Endometrial microvascular endothelial cells (primary cell): ENCODE measurements around the gene MAPT. TPM values are rescaled to one million over a fixed set of nuclear protein-coding genes. Genes with fewer than 3 reads are reported as not detected.

Source experiments
- in situ Hi-C: cut with HindIII; loops from 2 replicates; pipeline ENCODE4 v1.10.0; 2017; ENCODE audit warnings: low sequenced_read_pairs, low pct_unique_long_range_greater_than_20kb; ENCODE audit errors: inconsistent ontology term
- total RNA-seq: library from RNA; depleted of rRNA; stranded (reverse); fragments of >200 nt; gene quantifications from one replicate; pipeline ENCODE4 v1.2.3, GENCODE V29; 2015; ENCODE audit errors: inconsistent ontology term

MAPT gene
- total RNA-seq, 1 donor from 2014 or later, result under 0.01 TPM

DNA sequence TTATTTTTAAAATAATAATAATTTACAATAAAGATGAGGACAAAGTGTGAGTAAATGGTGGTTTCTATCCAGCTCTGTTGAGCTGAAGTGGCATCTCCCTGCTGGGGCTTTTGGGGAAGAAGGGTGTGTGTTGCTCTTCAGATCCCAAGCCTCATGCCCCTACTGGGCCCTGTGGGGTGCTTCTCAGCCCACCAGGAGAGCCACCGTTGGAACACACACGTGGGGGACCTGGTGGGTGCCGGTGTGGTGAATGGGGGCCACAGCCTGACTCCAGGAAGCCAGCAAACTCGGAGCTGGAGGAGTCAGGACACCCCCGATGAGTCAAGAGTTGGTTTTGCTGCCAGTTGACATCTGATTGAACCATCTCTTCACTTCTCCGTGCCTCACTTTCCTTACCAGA is 66.9 kb downstream of the MAPT start:
- in situ Hi-C loops, result no loop called here

DNA sequence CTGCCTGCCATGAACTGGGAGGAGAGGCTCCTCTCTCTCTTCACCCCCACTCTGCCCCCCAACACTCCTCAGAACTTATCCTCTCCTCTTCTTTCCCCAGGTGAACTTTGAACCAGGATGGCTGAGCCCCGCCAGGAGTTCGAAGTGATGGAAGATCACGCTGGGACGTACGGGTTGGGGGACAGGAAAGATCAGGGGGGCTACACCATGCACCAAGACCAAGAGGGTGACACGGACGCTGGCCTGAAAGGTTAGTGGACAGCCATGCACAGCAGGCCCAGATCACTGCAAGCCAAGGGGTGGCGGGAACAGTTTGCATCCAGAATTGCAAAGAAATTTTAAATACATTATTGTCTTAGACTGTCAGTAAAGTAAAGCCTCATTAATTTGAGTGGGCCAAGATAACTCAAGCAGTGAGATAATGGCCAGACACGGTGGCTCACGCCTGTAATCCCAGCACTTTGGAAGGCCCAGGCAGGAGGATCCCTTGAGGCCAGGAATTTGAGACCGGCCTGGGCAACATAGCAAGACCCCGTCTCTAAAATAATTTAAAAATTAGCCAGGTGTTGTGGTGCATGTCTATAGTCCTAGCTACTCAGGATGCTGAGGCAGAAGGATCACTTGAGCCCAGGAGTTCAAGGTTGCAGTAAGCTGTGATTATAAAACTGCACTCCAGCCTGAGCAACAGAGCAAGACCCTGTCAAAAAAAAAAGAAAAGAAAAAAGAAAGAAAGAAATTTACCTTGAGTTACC is 68.0 kb downstream of the MAPT start:
- in situ Hi-C loops, result no loop called here

DNA sequence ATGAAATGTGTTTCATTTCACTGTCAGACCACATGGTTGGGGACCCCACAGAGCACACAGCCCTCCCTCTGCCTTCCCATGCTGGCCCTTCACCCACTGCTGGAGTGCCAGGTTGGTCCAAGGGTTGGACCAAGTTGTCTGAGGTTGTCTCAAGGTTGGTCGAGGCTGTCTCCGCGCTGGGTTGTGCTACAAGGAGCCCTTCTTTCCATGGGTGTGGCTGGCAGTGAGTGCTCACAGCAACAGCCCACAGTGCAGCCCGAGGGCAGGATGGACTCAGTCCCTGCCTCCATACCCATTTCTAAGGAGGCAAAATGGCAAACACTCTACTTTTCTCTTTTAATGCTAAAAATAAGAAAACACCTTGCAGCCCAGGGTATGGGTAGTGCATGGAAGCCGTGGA is 68.9 kb downstream of the MAPT start:
- in situ Hi-C loops, result no loop called here

DNA sequence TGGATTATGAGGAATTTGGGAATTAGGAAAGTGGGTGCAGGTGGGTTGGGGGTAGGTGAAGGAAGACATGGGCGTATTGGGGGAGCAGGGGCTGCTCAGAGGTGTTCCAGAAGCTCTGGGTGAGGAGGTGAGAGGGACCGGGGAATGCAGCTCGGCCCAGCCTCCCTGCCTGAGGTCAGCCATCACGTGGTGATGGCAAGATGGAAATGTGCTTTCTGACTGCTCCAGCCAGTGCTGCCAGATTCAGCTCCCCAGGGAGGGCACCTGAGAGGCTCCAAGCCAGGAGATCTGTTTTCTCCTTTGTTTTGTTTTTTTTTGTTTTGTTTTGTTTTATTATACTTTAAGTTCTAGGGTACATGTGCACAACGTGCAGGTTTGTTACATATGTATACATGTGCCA is 69.5 kb downstream of the MAPT start:
- in situ Hi-C loops, result no loop called here

DNA sequence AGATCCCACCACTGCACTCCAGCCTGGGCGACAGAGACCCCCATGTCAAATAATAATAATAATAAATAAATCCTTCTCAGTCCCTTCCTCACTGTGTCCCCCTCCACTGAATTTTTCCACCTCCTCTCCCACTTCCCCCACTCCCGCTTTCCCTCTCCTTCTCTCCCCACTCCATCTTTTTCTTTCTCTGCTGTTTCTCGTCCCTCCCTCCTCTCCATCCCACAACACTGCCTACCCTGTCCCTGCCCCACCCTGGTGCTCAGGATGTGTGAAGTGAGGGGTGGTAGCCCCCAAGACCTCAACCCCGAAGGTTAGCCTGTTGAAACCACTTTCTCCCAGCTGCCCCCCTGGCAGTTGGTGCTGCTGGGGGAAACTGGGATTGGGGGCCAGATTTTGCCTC is 70.3 kb downstream of the MAPT start:
- in situ Hi-C loops, result no loop called here

DNA sequence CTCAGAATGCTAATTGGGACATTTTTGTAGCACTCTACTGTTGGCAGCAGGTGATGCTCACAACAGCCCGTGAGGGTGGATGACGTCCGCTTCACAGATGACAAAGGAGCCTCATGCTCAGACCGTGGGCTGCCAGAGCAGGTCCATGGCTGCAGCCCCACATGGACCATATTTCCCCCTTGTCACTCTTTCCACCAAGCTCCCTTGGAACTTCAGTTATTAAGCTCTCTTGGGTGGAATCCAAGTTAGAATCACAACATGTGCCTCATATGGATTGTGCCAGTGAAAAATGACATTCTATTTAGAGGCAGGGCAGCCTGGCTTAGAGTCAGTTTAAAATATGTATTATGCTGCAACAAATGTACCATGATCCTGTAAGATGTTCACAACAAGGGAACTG is 71.5 kb downstream of the MAPT start:
- in situ Hi-C loops, result no loop called here

DNA sequence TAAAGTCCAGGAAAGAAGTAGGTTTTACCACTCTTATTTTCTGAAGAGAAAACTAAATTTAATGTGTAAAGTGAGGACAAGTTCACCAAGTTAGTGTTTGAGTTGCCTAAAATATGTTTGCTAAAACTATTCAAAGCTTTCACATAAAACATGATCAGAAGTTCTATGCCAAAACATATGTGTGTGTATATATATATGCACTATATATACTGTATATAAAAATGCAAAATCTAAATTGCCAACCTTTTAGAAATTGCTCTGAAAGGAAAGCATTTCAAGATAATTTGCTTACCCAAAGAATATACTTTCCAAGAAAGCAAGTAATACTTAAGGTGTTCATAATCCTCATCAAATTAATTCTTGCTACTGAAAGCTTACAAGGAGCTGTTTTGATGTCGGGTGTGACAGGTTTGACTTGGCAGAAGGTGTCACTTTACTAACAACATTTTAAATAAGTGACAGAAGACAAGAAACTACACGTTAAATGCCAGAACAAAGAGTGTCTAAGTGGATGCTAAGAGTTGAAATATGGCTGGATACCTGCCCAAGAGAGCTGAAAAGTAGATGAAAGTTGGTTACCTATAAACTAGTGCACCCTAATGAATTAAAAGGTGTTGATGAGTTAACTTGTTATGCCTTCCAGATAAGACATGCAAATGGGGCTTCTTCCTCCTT is 72.4 kb downstream of the MAPT start:
- in situ Hi-C loops, result no loop called here

DNA sequence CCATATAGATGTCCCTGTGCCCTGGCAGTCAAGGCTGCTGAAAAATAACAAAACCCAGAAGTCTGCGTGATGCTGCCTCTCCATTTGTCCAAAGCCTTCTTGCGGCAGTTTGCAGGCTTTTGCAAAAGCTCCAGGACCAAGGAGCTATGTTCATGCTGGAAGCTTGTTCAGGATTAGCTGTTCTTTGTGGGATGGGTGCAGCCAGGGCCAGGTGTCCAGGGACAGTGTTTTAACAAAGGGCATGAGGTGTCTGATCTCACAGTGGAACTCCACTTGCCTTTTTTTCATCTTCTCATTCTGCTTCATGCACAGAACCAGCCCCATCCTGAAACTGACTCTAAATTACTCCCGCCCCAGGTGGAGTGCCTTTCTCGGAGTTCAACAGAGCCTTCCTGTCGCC is 73.0 kb downstream of the MAPT start:
- in situ Hi-C loops, result no loop called here

DNA sequence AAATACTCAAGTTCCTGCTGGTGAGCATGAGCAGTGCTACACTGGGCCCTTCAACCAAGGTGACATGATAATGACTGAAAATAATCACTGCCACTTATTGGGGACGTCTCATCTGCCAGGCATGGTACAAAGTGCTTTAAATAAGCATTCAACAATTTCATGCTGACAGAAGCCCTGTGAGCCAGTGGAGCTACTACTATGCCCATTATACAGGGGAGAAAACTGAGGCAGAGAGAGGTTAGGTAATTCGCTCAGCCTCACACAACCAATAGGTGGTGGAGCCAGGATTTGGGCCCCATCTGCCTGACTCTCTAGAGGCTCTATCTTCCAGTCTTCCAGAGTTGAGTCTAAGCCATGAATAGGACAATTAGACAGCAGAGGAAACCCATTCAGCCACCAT is 74.4 kb downstream of the MAPT start:
- in situ Hi-C loops, result no loop called here

DNA sequence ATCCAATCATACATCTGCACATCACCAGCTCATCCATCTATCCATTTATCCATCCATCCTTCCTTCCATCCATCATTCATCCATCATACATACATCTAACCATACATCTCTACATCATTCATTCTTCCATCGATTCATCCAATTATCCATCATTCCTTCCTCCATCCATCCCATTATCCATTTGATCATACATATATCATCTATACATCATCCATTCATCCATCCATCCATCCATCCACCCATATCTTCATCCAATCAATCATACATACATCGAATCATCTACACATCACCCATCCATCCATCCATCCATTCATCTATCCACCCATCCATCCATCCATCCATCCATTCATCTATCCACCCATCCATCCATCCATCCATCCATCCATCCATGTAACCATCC is 75.4 kb downstream of the MAPT start:
- in situ Hi-C loops, result no loop called here

DNA sequence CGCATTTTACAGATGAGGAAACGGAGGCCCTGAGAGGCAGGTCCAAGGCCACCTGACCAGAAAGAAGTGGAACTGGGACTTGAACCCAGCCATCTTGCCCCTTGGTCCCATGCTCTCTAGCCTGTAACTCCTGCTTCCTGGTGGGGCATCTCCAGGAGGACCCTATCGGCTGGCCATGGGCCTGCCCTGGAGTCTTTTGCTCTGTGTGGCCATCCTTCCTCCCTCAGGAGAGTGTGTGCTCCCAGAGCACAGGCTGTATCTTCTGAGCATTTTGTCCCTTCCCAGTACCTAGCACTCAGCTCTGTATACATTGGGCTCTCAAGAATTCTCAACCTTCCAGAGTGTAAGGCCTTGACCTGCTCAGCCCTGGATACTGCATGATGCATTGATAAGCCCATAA is 76.3 kb downstream of the MAPT start:
- in situ Hi-C loops, result no loop called here

DNA sequence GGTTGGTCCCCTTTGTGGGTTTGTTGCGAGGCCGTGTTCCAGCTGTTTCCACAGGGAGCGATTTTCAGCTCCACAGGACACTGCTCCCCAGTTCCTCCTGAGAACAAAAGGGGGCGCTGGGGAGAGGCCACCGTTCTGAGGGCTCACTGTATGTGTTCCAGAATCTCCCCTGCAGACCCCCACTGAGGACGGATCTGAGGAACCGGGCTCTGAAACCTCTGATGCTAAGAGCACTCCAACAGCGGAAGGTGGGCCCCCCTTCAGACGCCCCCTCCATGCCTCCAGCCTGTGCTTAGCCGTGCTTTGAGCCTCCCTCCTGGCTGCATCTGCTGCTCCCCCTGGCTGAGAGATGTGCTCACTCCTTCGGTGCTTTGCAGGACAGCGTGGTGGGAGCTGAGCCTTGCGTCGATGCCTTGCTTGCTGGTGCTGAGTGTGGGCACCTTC is 77.4 kb downstream of the MAPT start:
- in situ Hi-C loops, result no loop called here

DNA sequence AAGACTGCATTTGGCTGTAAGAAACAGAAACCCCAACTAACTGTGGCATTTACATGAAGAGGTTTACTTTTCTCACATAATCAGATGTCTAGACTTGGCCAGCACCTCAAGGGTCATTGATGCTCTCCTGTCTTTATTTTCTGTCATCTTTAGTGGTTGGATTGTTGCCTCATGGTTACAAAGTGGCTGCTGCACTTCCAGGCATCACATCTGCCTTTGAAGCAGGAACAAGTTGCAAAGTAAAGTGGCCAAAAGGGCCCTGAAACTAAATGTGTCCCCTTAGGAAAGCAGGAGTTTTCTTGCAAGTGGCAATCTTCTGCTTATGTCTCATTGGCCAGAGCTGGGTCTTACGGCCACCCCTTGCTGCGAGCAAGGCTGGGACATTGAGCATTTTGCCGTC is 78.2 kb downstream of the MAPT start:
- in situ Hi-C loops, result no loop called here

DNA sequence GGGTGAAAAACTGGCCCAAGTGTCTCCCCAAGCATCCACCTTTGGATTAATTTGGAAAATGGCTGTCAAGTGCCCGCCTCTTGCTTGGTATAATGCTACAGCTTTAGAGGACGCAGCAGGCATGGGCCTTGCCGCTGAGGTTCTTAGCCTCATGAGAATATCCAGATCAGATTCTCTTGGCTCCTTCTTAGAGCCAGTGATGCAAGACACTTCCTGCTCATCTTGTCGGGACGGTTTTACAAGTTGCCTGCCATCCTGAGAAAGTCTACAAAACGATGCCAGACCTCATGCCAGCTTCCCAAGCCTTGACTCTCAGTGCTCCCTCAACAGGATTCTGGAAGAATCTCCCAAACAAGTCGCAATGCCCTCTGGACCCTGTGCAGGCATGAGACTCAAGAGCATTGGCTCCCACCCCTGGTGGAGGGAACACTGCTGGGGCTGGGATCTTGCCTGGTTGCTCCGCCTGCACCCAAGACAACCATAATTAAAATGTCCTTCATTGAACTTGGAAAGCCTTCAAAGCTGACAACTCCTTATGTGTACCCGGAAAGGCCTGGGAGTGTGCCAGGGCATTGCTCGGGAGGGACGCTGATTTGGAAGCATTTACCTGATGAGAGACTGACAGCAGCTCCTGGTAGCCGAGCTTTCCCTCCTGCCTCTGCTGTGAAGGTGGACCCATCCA is 78.9 kb downstream of the MAPT start:
- in situ Hi-C loops, result no loop called here

DNA sequence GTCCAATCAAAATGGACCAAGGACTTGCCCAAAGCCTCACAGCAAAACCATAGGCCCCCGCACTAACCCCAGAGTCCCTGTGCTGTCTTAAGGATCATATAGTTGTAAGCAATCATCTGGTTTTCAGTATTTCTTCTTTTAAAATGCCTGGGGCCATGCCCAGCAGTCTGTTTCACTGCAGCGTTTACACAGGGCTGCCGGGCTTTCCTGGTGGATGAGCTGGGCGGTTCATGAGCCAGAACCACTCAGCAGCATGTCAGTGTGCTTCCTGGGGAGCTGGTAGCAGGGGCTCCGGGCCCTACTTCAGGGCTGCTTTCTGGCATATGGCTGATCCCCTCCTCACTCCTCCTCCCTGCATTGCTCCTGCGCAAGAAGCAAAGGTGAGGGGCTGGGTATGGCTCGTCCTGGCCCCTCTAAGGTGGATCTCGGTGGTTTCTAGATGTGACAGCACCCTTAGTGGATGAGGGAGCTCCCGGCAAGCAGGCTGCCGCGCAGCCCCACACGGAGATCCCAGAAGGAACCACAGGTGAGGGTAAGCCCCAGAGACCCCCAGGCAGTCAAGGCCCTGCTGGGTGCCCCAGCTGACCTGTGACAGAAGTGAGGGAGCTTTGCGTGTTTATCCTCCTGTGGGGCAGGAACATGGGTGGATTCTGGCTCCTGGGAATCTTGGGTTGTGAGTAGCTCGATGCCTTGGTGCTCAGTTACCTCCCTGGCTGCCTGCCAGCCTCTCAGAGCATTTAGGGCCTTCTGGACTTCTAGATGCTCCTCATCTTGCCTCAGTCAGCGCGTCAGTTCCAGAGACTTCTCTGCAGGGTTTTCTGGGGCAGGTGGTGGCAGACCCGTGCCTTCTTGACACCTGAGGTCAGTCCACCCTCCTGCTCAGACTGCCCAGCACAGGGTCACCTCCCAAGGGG is 79.8 kb downstream of the MAPT start:
- in situ Hi-C loops, result no loop called here

DNA sequence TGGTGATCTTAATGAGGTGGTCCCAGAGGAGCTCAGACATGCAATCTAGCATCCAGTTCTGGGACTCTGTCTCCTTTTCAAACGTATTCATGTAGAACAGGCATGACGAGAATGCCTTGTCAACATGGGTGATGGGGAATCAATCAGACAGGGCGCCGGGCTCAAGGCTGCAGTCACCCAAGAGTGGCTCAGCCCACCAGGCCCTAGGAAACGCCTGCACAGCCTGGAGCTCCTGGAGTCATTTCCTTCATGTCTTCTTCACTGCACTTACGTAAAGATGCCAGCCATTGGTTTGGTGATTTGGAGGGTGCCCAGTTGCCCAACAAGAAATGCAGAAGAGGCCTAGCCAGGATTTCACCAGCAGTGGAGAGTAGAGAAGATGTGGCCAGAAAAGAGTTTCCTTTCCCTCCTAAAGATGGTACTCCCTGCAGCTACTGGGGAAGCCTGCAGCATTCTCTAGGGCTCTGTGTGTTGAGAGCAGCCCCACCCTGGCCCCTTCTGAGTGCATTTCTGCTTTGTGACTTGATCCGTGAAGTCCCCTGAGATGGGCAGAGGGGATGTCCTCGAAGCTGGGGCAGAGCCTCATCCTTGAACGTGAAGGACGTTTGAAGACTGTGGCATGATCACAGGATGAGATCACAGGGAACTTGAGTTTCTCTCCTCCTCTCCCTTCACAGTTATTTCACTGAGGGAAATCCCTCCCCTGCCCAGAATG is 80.7 kb downstream of the MAPT start:
- in situ Hi-C loops, result no loop called here

DNA sequence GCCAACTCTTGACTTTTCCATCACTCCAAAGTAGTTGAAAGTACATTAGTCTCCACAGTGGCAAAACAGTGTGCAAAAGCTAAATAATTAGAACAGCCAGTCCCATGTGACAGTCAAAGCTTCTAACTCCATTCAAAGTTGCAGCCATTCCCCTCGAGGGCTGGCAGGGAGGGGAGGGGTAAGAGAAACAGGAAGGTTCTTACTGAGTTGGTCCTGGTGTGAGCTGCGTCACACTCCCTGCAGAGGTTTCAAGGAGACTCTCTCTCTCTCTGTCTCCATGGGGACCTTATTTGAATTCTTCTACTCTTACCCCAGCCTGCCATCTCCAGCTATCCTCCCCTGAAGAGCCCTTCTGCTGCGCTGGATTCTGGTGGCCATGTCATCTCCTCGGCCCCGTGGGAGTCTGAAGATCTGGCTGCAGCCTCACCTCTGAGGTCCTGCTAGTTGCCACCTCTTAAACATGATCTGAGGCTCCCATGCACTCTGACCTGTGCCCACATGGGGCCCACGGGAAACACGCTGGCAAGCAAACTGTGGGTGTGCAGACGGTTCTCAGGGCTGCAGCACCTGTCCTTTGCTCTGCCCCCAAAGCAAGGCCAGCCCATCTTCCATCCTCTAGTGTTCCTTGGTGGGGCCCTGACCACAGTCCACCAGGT is 81.4 kb downstream of the MAPT start:
- in situ Hi-C loops, result no loop called here

DNA sequence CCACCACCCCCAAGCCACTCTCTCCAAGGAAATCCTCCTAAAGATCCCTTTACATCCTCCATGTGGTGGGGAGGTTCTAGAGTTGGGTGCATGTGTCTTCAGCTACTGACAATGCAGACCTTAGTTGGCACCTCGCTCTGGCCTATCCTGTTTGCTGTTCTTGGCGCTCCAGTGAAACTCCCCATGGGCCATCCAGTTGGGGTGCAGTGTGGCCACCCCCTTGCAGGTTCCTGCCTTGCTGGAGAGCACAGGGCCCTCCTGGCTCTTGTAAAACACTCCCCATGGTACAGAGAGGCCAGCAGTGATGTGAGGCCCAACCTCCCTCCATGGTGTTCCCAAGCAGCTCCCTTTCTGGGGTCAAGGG is 82.0 kb downstream of the MAPT start:
- in situ Hi-C loops, result no loop called here
